Mesendoderm (in vitro differentiated cells): ENCODE results near the gene OXNAD1.

Experiments used
- DNase-seq: peaks from one replicate; pipeline ENCODE4 v3.0.0; 2013
- H2AK5ac ChIP-seq: 2 replicates; pipeline ENCODE4 v1.6.1; 2013; ENCODE audit warnings: low read length, inconsistent platforms
- H2BK120ac ChIP-seq: 2 replicates; pipeline ENCODE4 v1.6.1; 2013; ENCODE audit warnings: low read depth, mild to moderate bottlenecking, low read length, moderate library complexity, mixed read lengths
- H2BK15ac ChIP-seq: replicated peaks from 2 replicates; pipeline ENCODE4 v1.6.1; 2013; ENCODE audit warnings: low read depth, mild to moderate bottlenecking, moderate library complexity
- H2BK5ac ChIP-seq: 2 replicates; pipeline ENCODE4 v1.6.1; 2013; ENCODE audit warnings: low read length, inconsistent platforms
- H3K18ac ChIP-seq: 2 replicates; pipeline ENCODE4 v1.6.1; 2013; ENCODE audit warnings: mild to moderate bottlenecking, low read length, mixed read lengths
- H3K23ac ChIP-seq: one replicate; pipeline ENCODE4 v1.6.1; 2013; ENCODE audit warnings: low read length
- H3K27ac ChIP-seq: 2 replicates; pipeline ENCODE4 v1.5.1; 2013; ENCODE audit warnings: low read depth, mild to moderate bottlenecking, inconsistent platforms, low read length, moderate library complexity
- H3K27me3 ChIP-seq: 2 replicates; pipeline ENCODE4 v1.6.1; 2013; ENCODE audit warnings: low read length, control low read depth, mild to moderate bottlenecking, inconsistent platforms; ENCODE audit not compliant: insufficient read depth, poor library complexity
- H3K36me3 ChIP-seq: 2 replicates; pipeline ENCODE4 v1.6.1; 2013; ENCODE audit warnings: low read length, inconsistent platforms; ENCODE audit not compliant: control insufficient read depth, insufficient read depth
- H3K4ac ChIP-seq: one replicate; pipeline ENCODE4 v1.6.1; 2013; ENCODE audit warnings: low read depth, mild to moderate bottlenecking, low read length, moderate library complexity
- H3K4me1 ChIP-seq: 2 replicates; pipeline ENCODE4 v1.6.1; 2013; ENCODE audit warnings: low read depth, low read length, inconsistent platforms; ENCODE audit not compliant: control insufficient read depth
- H3K4me2 ChIP-seq: 2 replicates; pipeline ENCODE4 v1.6.1; 2013; ENCODE audit warnings: low read length
- H3K4me3 ChIP-seq: 2 replicates; pipeline ENCODE4 v1.5.1; 2013; ENCODE audit warnings: mild to moderate bottlenecking, low read length
- H3K56ac ChIP-seq: one replicate; pipeline ENCODE4 v1.6.1; 2013; ENCODE audit warnings: low read length
- H3K79me1 ChIP-seq: 2 replicates; pipeline ENCODE4 v1.6.1; 2013; ENCODE audit warnings: low read length, inconsistent platforms
- H3K79me2 ChIP-seq: 2 replicates; pipeline ENCODE4 v1.6.1; 2013; ENCODE audit warnings: mild to moderate bottlenecking, low read length; ENCODE audit not compliant: control insufficient read depth, insufficient read depth
- H3K9ac ChIP-seq: 2 replicates; pipeline ENCODE4 v1.6.1; 2013; ENCODE audit warnings: low read length, inconsistent platforms
- H4K5ac ChIP-seq: one replicate; pipeline ENCODE4 v1.6.1; 2013; ENCODE audit warnings: low read length
- H4K8ac ChIP-seq: one replicate; pipeline ENCODE4 v1.6.1; 2013; ENCODE audit warnings: low read depth, mild to moderate bottlenecking, control low read depth, low read length, moderate library complexity
- WGBS: extraction: QIAGEN DNeasy Blood & Tissue Kit; methylation state at CpG from one replicate; pipeline ENCODE4 v1.1.7; 2013; ENCODE audit warnings: low lambda C conversion rate, missing lambda C conversion rate; ENCODE audit not compliant: insufficient coverage; ENCODE audit errors: extremely low coverage; 5-methylcytosine and 5-hydroxymethylcytosine counted together

The OXNAD1 gene

DNA sequence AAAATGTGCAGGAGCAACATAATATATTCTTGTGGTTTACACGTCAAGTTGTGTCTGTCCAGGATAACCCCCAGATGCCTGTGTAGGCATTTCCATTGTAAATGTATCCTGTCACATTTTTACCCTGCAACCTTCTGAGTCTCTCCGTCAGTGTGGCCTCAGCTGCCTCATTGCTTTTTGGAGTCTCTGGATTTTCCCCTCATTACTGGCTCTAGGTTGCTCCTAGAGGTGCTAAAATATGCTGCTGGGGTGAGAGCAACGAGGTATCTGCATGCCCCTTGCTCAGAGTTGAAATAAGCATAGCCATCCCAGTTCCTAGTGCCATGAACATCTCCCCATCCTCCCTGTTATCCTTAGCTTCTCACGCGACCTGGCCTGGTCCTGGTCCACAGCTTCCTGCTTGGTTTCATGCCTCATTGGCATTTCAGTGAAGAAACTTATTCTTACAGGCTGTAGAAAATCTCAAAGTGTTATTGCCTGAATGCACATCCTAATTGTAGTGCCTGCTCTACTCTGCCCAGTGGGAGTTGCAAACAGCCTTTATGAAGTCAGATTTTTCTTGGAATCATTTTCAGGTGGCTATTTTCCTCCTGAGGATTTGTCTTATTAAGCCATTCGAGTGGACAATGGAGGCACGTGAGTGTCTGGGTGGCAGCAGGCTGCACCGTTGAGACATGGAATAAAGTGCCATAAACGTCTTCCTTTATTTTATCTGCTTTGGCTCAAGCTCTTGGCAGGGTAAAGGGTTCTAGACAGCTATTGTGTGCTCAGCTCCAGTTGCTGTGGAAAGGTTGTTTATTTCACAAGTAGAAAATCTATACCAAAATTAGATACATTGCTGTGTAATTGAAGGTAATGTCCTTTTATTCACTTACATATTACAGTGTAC is 33.2 kb downstream of the OXNAD1 start:
- WGBS = no CpG with 5 or more reads among the region's 9 CpGs
- no peak overlapping the region for H3K56ac ChIP-seq
- no peak overlapping the region for H2BK15ac ChIP-seq
- H2AK5ac ChIP-seq = no peak overlapping the region
- no peak overlapping the region for H4K5ac ChIP-seq
- H2BK5ac ChIP-seq = no peak overlapping the region
- H3K79me1 ChIP-seq = no peaks in the 10 kb centered on the region
- no peak overlapping the region for H2BK120ac ChIP-seq
- H3K36me3 ChIP-seq = no peaks in the 10 kb centered on the region
- H3K4me3 ChIP-seq = no peak overlapping the region
- H3K4ac ChIP-seq = no peak overlapping the region
- H3K18ac ChIP-seq = no peak overlapping the region
- H3K9ac ChIP-seq = no peak overlapping the region
- DNase-seq = no peak
- H3K4me1 ChIP-seq = peaks cover 3% of the 10 kb centered on the region
- H3K4me2 ChIP-seq = no peak overlapping the region
- no peak overlapping the region for H3K27ac ChIP-seq
- no peaks in the 10 kb centered on the region for H3K27me3 ChIP-seq
- H4K8ac ChIP-seq = no peak overlapping the region
- no peak overlapping the region for H3K23ac ChIP-seq
- no peaks in the 10 kb centered on the region for H3K79me2 ChIP-seq

DNA sequence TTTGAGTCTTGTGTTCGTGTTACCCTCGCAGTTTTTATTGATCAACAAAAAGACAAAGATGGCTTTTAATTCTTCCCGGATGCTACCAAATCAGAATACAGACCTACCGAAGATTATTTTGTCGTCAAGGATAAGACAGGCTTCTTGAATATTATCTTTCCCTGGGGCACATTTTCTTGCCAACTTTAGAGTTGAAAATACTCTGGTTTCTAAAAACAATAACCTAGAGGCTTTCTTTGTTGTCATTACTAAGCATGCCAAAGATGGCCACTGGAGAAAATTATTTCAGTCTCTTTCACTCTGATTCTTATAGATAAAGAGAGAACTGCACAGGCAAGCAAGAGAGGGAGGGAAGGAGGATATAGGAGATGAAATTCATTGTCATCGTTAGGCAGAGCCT is 33.9 kb downstream of the OXNAD1 start:
- Histone ChIP-seq H3K4me1 (peaks cover 3% of the 10 kb centered on the region), H2AK5ac (no peak overlapping the region), H2BK120ac (no peak overlapping the region), H3K56ac (no peak overlapping the region), H2BK5ac (no peak overlapping the region), H4K8ac (no peak overlapping the region), H3K27me3 (no peaks in the 10 kb centered on the region), H4K5ac (no peak overlapping the region), H3K27ac (no peak overlapping the region), H3K79me2 (no peaks in the 10 kb centered on the region), H3K4ac (no peak overlapping the region), H3K9ac (no peak overlapping the region), H3K4me3 (no peak overlapping the region), H3K36me3 (no peaks in the 10 kb centered on the region), H3K23ac (no peak overlapping the region), H3K79me1 (no peaks in the 10 kb centered on the region), H3K18ac (no peak overlapping the region), H3K4me2 (no peak overlapping the region), H2BK15ac (no peak overlapping the region)
- WGBS = no CpG with 5 or more reads among the region's 6 CpGs
- no peak for DNase-seq

DNA sequence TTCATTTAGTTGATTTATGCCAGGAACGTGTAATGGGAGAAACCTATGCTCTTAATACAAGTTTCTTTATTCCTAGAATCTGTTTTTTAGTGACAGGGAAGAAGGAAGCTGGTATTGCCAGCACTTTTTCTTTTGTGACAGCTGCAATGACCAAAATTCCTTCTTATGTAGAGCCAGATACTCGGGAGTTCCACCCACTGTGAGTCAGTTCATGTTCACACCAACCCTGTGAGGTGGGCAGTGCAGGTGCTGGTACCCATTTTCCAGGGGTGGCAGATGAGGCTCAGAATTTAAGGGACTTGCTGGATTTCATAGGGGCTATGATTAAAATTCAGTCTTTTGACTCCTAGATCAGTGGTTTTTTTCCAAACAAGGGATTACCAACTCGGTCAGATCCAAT is 34.7 kb downstream of the OXNAD1 start:
- no CpG with 5 or more reads among the region's 3 CpGs for WGBS

DNA sequence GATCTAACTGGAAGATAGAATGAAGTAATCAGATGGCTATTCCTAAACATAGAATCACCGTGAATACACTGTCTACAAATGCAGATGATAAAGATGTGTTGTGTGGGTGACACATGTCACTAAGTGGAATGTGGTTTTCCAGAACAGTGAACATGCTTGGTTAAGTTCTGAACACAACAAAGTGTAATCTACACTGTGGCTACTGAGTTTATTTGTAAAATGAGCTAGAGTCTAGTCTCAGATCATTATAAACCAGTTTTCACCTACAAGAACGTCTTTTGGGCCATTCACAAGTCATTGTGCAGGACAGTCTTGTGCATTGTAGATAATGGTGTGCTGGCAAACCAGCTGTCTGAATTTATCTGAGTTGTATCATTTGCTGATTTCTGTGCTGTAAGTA is 35.3 kb downstream of the OXNAD1 start:
- Histone ChIP-seq H3K27ac (no peak overlapping the region), H3K56ac (no peak overlapping the region), H2BK120ac (no peak overlapping the region), H3K18ac (no peak overlapping the region), H3K23ac (no peak overlapping the region), H3K27me3 (no peaks in the 10 kb centered on the region), H3K4me3 (no peak overlapping the region), H2BK5ac (no peak overlapping the region), H3K4me1 (peaks cover 3% of the 10 kb centered on the region), H3K79me2 (no peaks in the 10 kb centered on the region), H3K4me2 (no peak overlapping the region), H3K9ac (no peak overlapping the region), H4K5ac (no peak overlapping the region), H3K4ac (no peak overlapping the region), H2BK15ac (no peak overlapping the region), H3K36me3 (no peaks in the 10 kb centered on the region), H2AK5ac (no peak overlapping the region), H3K79me1 (no peaks in the 10 kb centered on the region), H4K8ac (no peak overlapping the region)
- no CpG with 5 or more reads among the region's 2 CpGs for WGBS
- DNase-seq = no peak

More for the DNA sequence above, 34.7 kb downstream of the OXNAD1 start:
- H2BK15ac ChIP-seq = no peak overlapping the region
- H3K9ac ChIP-seq = no peak overlapping the region
- H3K18ac ChIP-seq = no peak overlapping the region
- H3K79me2 ChIP-seq = no peaks in the 10 kb centered on the region
- no peaks in the 10 kb centered on the region for H3K27me3 ChIP-seq
- H3K4me3 ChIP-seq = no peak overlapping the region
- no peaks in the 10 kb centered on the region for H3K36me3 ChIP-seq
- H3K4ac ChIP-seq = no peak overlapping the region
- no peak overlapping the region for H2BK120ac ChIP-seq
- no peak overlapping the region for H3K56ac ChIP-seq
- no peak overlapping the region for H4K8ac ChIP-seq
- no peak overlapping the region for H3K27ac ChIP-seq
- no peak overlapping the region for H4K5ac ChIP-seq
- H2BK5ac ChIP-seq = no peak overlapping the region
- peaks cover 3% of the 10 kb centered on the region for H3K4me1 ChIP-seq
- H3K79me1 ChIP-seq = no peaks in the 10 kb centered on the region
- H3K4me2 ChIP-seq = no peak overlapping the region
- no peak overlapping the region for H3K23ac ChIP-seq
- no peak for DNase-seq
- H2AK5ac ChIP-seq = no peak overlapping the region

DNA sequence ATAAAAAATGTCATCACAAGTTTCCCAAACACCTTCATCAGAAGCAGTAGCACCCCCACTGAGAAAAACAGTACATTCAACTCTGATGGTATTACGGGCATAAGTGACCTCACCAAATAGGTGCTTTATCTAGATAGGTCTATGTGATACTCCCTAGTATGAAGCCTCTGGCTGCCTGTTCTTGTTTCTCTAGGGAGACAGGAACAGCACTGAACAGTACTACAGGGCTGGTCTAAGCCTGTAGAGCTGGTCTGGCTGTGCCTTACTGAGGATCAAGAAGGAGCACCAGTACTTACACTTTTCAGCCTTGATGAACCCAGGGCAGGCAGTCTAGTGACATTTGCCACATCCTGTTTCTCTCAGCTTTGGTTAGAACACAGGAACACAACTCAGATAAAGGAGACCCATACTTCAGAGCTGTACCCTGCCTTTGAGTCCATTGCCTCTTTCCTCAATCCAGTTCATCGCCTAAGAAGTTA is 35.9 kb downstream of the OXNAD1 start:
- Histone ChIP-seq H3K79me2 (no peaks in the 10 kb centered on the region), H3K4me1 (peaks cover 3% of the 10 kb centered on the region), H4K8ac (no peak overlapping the region), H3K4ac (no peak overlapping the region), H3K23ac (no peak overlapping the region), H3K79me1 (no peaks in the 10 kb centered on the region), H3K9ac (no peak overlapping the region), H4K5ac (no peak overlapping the region), H2BK120ac (no peak overlapping the region), H3K27ac (no peak overlapping the region), H3K27me3 (no peaks in the 10 kb centered on the region), H2BK15ac (no peak overlapping the region), H2BK5ac (no peak overlapping the region), H3K4me3 (no peak overlapping the region), H3K56ac (no peak overlapping the region), H3K18ac (no peak overlapping the region), H3K4me2 (no peak overlapping the region), H3K36me3 (no peaks in the 10 kb centered on the region), H2AK5ac (no peak overlapping the region)
- WGBS = no CpG with 5 or more reads among the region's 2 CpGs
- no peak for DNase-seq
